Measurements from ENCODE around the gene ROBO3. TPM values are rescaled to one million over a fixed set of nuclear protein-coding genes. Genes with fewer than 3 reads are reported as not detected.
A peak's percentile ranks its signal among the peaks of the same experiment; 100 is the strongest.

Gene ROBO3
- total and polyA plus RNA-seq, 10 donors: 13.2 to 43.2 (median 25.4) TPM

GRCh38 chr11:124918950-124919349, 53.7 kb downstream of the ROBO3 start, which contains the start of gene HEPN1:
Gene HEPN1 (plus strand): TSS chr11:124919250.
- DNase-seq: no peak
- TF ChIP-seq CTCF (IDR thresholded peaks at IDR 0.05 in 8 of 11, conservative IDR thresholded peaks at IDR 0.05 in 3 of 11) (no peak), POLR2AphosphoS5 (IDR thresholded peaks at IDR 0.05) (no peak), POLR2A (IDR thresholded peaks at IDR 0.05) (no peak)
- 91 to 97% (median 95%) methylated on average over 3 of the region's 3 CpGs for WGBS, 5 donors
- Histone ChIP-seq H3K27me3 (replicated peaks in 1 of 7) (peaks cover 0 to 16% (median 7%) of the 10 kb centered on the region in 7 donors), H3K36me3 (no peaks in the 10 kb centered on the region), H3K4me3 (no peak within 1 kb of the TSS), H3K27ac (peak within 1 kb of the TSS in 1 of 8 donors; percentile 81), H3K9me3 (no peaks in the 10 kb centered on the region), H3K4me1 (peaks cover 0 to 16% (median 10%) of the 10 kb centered on the region in 6 donors)
- intact Hi-C loops (cut with DNase I; ENCODE audit: low total_unique reads): no loop called here

GRCh38 chr11:124919898-124920297, 54.7 kb downstream of the ROBO3 start:
- Histone ChIP-seq H3K4me1 (peaks cover 0 to 16% (median 10%) of the 10 kb centered on the region in 6 donors), H3K9me3 (no peaks in the 10 kb centered on the region), H3K27ac (peak overlapping the region in 1 of 8 donors; percentile 81), H3K36me3 (no peaks in the 10 kb centered on the region), H3K4me3 (no peak overlapping the region), H3K27me3 (replicated peaks in 1 of 7) (peaks cover 0 to 16% (median 7%) of the 10 kb centered on the region in 7 donors)
- intact Hi-C loops (cut with DNase I; ENCODE audit: low total_unique reads): no loop called here
- TF ChIP-seq CTCF (IDR thresholded peaks at IDR 0.05 in 8 of 11, conservative IDR thresholded peaks at IDR 0.05 in 3 of 11): no peak
- no peak for TF ChIP-seq POLR2A (IDR thresholded peaks at IDR 0.05)
- no peak for TF ChIP-seq POLR2AphosphoS5 (IDR thresholded peaks at IDR 0.05)
- no peak for DNase-seq
- 94 to 100% (median 97%) methylated on average over 2 of the region's 2 CpGs for WGBS, 5 donors

GRCh38 chr11:124920356-124920755, 55.1 kb downstream of the ROBO3 start:
- Histone ChIP-seq H3K27me3 (replicated peaks in 1 of 7) (peaks cover 0 to 16% (median 7%) of the 10 kb centered on the region in 7 donors), H3K9me3 (no peaks in the 10 kb centered on the region), H3K4me1 (peaks cover 0 to 16% (median 10%) of the 10 kb centered on the region in 6 donors), H3K27ac (peak overlapping the region in 6 of 8 donors; percentile 20 to 83 (median 82)), H3K36me3 (no peaks in the 10 kb centered on the region), H3K4me3 (peak overlapping the region in 1 of 8 donors; percentile 72)
- no peak for DNase-seq
- TF ChIP-seq POLR2A (IDR thresholded peaks at IDR 0.05) (no peak), CTCF (IDR thresholded peaks at IDR 0.05 in 8 of 11, conservative IDR thresholded peaks at IDR 0.05 in 3 of 11) (no peak), POLR2AphosphoS5 (IDR thresholded peaks at IDR 0.05) (no peak)
- intact Hi-C loops (cut with DNase I; ENCODE audit: low total_unique reads): no loop called here
- WGBS, 5 donors: 90 to 95% (median 94%) methylated on average over 5 of the region's 5 CpGs

- no peaks in the 10 kb centered on the region for H3K36me3 ChIP-seq
- peak; percentile 88 for DNase-seq
- H3K9me3 ChIP-seq: no peaks in the 10 kb centered on the region
- 8 to 15% (median 11%) methylated on average over 57 to 82 of the region's 82 CpGs for WGBS, 5 donors
- TF ChIP-seq POLR2AphosphoS5 (IDR thresholded peaks at IDR 0.05) (peak; percentile 29 to 79 (median 74)), POLR2A (IDR thresholded peaks at IDR 0.05) (no peak), CTCF (IDR thresholded peaks at IDR 0.05 in 8 of 11, conservative IDR thresholded peaks at IDR 0.05 in 3 of 11) (peak in 1 of 11 experiments; percentile 7)
- H3K27me3 ChIP-seq (replicated peaks in 1 of 7): peaks cover 0 to 16% (median 7%) of the 10 kb centered on the region in 7 donors
- H3K4me1 ChIP-seq: peaks cover 0 to 16% (median 10%) of the 10 kb centered on the region in 6 donors
- H3K4me3 ChIP-seq: peak overlapping the region; percentile 20 to 72 (median 38)
- peak overlapping the region; percentile 20 to 83 (median 80) for H3K27ac ChIP-seq
- intact Hi-C loops (cut with DNase I; ENCODE audit: low total_unique reads): no loop called here
These were observed 55.8 kb downstream of the ROBO3 start for GRCh38 chr11:124920870-124921609.

All from spleen (tissue), 11 donors.